ENCODE data around the gene EFNB2. TPM values are rescaled to one million over a fixed set of nuclear protein-coding genes. Genes with fewer than 3 reads are reported as not detected.

Gene EFNB2
- total RNA-seq, 1 experiment from 2014 or later = 15.9 TPM

- ChIA-PET POLR2A (no interaction called here), CTCF (no interaction called here)
- no peak overlapping the region for H3K27ac Mint-ChIP-seq
- TF ChIP-seq EMX1 (CRISPR knock-in tag; IDR thresholded peaks at IDR 0.05) (no peak), MXD4 (CRISPR knock-in tag; IDR thresholded peaks at IDR 0.05; ENCODE audit: borderline replicate concordance) (no peak), NFYB (CRISPR knock-in tag; conservative IDR thresholded peaks at IDR 0.05; ENCODE audit: low read depth) (no peak), ZNF396 (CRISPR knock-in tag; IDR thresholded peaks at IDR 0.05; ENCODE audit: borderline replicate concordance) (no peak), NFE2L1 (CRISPR knock-in tag; IDR thresholded peaks at IDR 0.05) (no peak), ZNF138 (CRISPR knock-in tag; conservative IDR thresholded peaks at IDR 0.05) (no peak), CREB1 (CRISPR knock-in tag; IDR thresholded peaks at IDR 0.05) (no peak), GRHL2 (CRISPR knock-in tag; IDR thresholded peaks at IDR 0.05; ENCODE audit: insufficient replicate concordance, severe bottlenecking) (no peak), SOX15 (CRISPR knock-in tag; IDR thresholded peaks at IDR 0.05) (no peak), ETV6 (CRISPR knock-in tag; IDR thresholded peaks at IDR 0.05) (no peak), ATF2 (CRISPR knock-in tag; IDR thresholded peaks at IDR 0.05; ENCODE audit: borderline replicate concordance, low read depth) (no peak), TEAD4 (CRISPR knock-in tag; IDR thresholded peaks at IDR 0.05) (no peak), ATF3 (CRISPR knock-in tag; conservative IDR thresholded peaks at IDR 0.05) (no peak)
- H3K4me3 Mint-ChIP-seq = no peak overlapping the region
- DNase-seq (ENCODE audit: low spot score) (no peak), ATAC-seq (peak; percentile 24; the same call in 1 of the 2 replicates)
- H3K27me3 Mint-ChIP-seq (ENCODE audit: low read depth) = no peaks in the 10 kb centered on the region
- peaks cover 18% of the 10 kb centered on the region for H3K36me3 Mint-ChIP-seq
- peaks cover under 1% of the 10 kb centered on the region for H3K9me3 Mint-ChIP-seq
- peaks cover 42% of the 10 kb centered on the region for H3K4me1 Mint-ChIP-seq
Observed at GRCh38 chr13:106488076-106488475, 47.4 kb downstream of the EFNB2 start.

- H3K27ac Mint-ChIP-seq = no peak overlapping the region
- no peaks in the 10 kb centered on the region for H3K27me3 Mint-ChIP-seq (ENCODE audit: low read depth)
- no peak for ATAC-seq
- ChIA-PET CTCF (no interaction called here), POLR2A (no interaction called here)
- H3K36me3 Mint-ChIP-seq = peaks cover 9% of the 10 kb centered on the region
- no peak for DNase-seq (ENCODE audit: low spot score)
- no peak overlapping the region for H3K4me3 Mint-ChIP-seq
- H3K4me1 Mint-ChIP-seq = peaks cover 42% of the 10 kb centered on the region
- H3K9me3 Mint-ChIP-seq = peaks cover 10% of the 10 kb centered on the region
- TF ChIP-seq TCF7 (CRISPR knock-in tag; IDR thresholded peaks at IDR 0.05; ENCODE audit: low read depth) = no peak
- no peak for TF ChIP-seq PREB (CRISPR knock-in tag; IDR thresholded peaks at IDR 0.05; ENCODE audit: borderline replicate concordance)
- no peak for TF ChIP-seq ZNF219 (CRISPR knock-in tag; IDR thresholded peaks at IDR 0.05; ENCODE audit: borderline replicate concordance)
- no peak for TF ChIP-seq HMGXB4 (CRISPR knock-in tag; IDR thresholded peaks at IDR 0.05)
- TF ChIP-seq PRRX2 (CRISPR knock-in tag; IDR thresholded peaks at IDR 0.05) = no peak
- no peak for TF ChIP-seq CREB1 (CRISPR knock-in tag; IDR thresholded peaks at IDR 0.05)
- no peak for TF ChIP-seq ELF4 (CRISPR knock-in tag; IDR thresholded peaks at IDR 0.05; ENCODE audit: low read depth)
- TF ChIP-seq NFYB (CRISPR knock-in tag; conservative IDR thresholded peaks at IDR 0.05; ENCODE audit: low read depth) = no peak
- no peak for TF ChIP-seq GABPB1 (CRISPR knock-in tag; IDR thresholded peaks at IDR 0.05)
- no peak for TF ChIP-seq AFF4 (CRISPR knock-in tag; IDR thresholded peaks at IDR 0.05; ENCODE audit: borderline replicate concordance)
- TF ChIP-seq ZBTB43 (CRISPR knock-in tag; IDR thresholded peaks at IDR 0.05) = no peak
- TF ChIP-seq CBFB (CRISPR knock-in tag; IDR thresholded peaks at IDR 0.05; ENCODE audit: low read depth) = no peak
- TF ChIP-seq RORB (CRISPR knock-in tag; IDR thresholded peaks at IDR 0.05) = no peak
Observed at GRCh38 chr13:106487129-106487528, 48.3 kb downstream of the EFNB2 start.

Data from WTC11 (cell line).